KBM-7 (cell line): ENCODE measurements around the gene HSBP1L1.

Source experiments
- DNase-seq: peaks from one replicate; pipeline ENCODE4 v3.0.0-alpha.2; 2015
- in situ Hi-C: fragments of 300-500 bp; cut with MboI; formaldehyde crosslinking; loops from 2 replicates; pipeline ENCODE4 v1.14.3; 2020; ENCODE audit warnings: low sequenced_read_pairs, low pct_unique_long_range_greater_than_20kb, mixed read lengths

Gene HSBP1L1

GRCh38 chr18:79942786-79943607 lies 21.4 kb upstream of the HSBP1L1 start:
- no peak for DNase-seq
- in situ Hi-C loops: no loop called here

GRCh38 chr18:79943608-79944125 lies 20.8 kb upstream of the HSBP1L1 start:
- DNase-seq: no peak
- in situ Hi-C loops: no loop called here

GRCh38 chr18:79944126-79944731 lies 20.2 kb upstream of the HSBP1L1 start:
- in situ Hi-C loops: no loop called here
- peak; percentile 42 for DNase-seq

GRCh38 chr18:79944746-79945117 lies 19.7 kb upstream of the HSBP1L1 start:
- in situ Hi-C loops: no loop called here

GRCh38 chr18:79945118-79946042 lies 19.1 kb upstream of the HSBP1L1 start:
- no peak for DNase-seq
- in situ Hi-C loops: no loop called here

More at GRCh38 chr18:79944746-79945117, 19.7 kb upstream of the HSBP1L1 start:
- no peak for DNase-seq

GRCh38 chr18:79947054-79947755 lies 17.2 kb upstream of the HSBP1L1 start:
- DNase-seq: no peak
- in situ Hi-C loops: no loop called here

GRCh38 chr18:79947881-79948610 lies 16.4 kb upstream of the HSBP1L1 start:
- in situ Hi-C loops: no loop called here

GRCh38 chr18:79948719-79949411 lies 15.6 kb upstream of the HSBP1L1 start:
- DNase-seq: no peak
- in situ Hi-C loops: no loop called here

More at GRCh38 chr18:79947881-79948610, 16.4 kb upstream of the HSBP1L1 start:
- no peak for DNase-seq

GRCh38 chr18:79949697-79950487 lies 14.6 kb upstream of the HSBP1L1 start:
- in situ Hi-C loops: no loop called here
- peak; percentile 92 for DNase-seq

GRCh38 chr18:79950515-79951341 lies 13.7 kb upstream of the HSBP1L1 start:
- in situ Hi-C loops: no loop called here
- peak; percentile 37 for DNase-seq

- in situ Hi-C loops: no loop called here
- DNase-seq: peak; percentile 77
Observed at GRCh38 chr18:79951545-79952455, 12.6 kb upstream of the HSBP1L1 start, which contains the start of gene SLC66A2. TSS of gene SLC66A2 (minus strand) at chr18:79951653. CDS start at chr18:79950926, 727 bp downstream.

- in situ Hi-C loops: no loop called here
Observed at GRCh38 chr18:79952456-79952995, 11.9 kb upstream of the HSBP1L1 start.

GRCh38 chr18:79952996-79953559 lies 11.4 kb upstream of the HSBP1L1 start:
- no peak for DNase-seq
- in situ Hi-C loops: no loop called here

More at GRCh38 chr18:79952456-79952995, 11.9 kb upstream of the HSBP1L1 start:
- DNase-seq: no peak

GRCh38 chr18:79953971-79954651 lies 10.3 kb upstream of the HSBP1L1 start:
- in situ Hi-C loops: no loop called here
- no peak for DNase-seq
